Left ventricle myocardium inferior (tissue), 1 donor: Measurements from ENCODE around the gene FEN1. TPM values are rescaled to one million over a fixed set of nuclear protein-coding genes. Genes with fewer than 3 reads are reported as not detected.

Experiments
- DNase-seq: peaks from one replicate; pipeline ENCODE4 v3.0.0-alpha.2; 2020
- H3K27ac ChIP-seq: fragments of 200-600 bp; replicated peaks from 2 replicates; pipeline ENCODE4 v1.8.0; 2021
- H3K27me3 ChIP-seq: fragments of 200-600 bp; 2 replicates; pipeline ENCODE4 v1.8.0; 2021; ENCODE audit warnings: low read depth
- H3K36me3 ChIP-seq: fragments of 200-600 bp; 2 replicates; pipeline ENCODE4 v1.8.0; 2021
- H3K4me1 ChIP-seq: fragments of 200-600 bp; 2 replicates; pipeline ENCODE4 v1.8.0; 2021
- H3K4me3 ChIP-seq: fragments of 200-600 bp; 2 replicates; pipeline ENCODE4 v1.8.0; 2021; ENCODE audit warnings: mild to moderate bottlenecking, moderate library complexity
- H3K9me3 ChIP-seq: fragments of 200-600 bp; replicated peaks from 2 replicates; pipeline ENCODE4 v1.8.0; 2021
- intact Hi-C: fragments of 100-400 bp; cut with micrococcal nuclease; formaldehyde crosslinking; loops from one replicate; pipeline ENCODE4 v1.11.0; 2022
- total RNA-seq: library from RNA; stranded (reverse); fragmentation: NEBNext Ultra II Directional; extraction: Animal tissue kit (Norgen Biotek cat#: 25700); gene quantifications from one replicate; pipeline ENCODE4 v1.2.1, GENCODE V29; 2021
- TF ChIP-seq, protein P1 (sequence below): fragments of 200-600 bp; IDR thresholded peaks from 2 replicates; pipeline ENCODE4 v1.8.0; 2021; ENCODE audit warnings: antibody characterized with exemption, mild to moderate bottlenecking, borderline replicate concordance
- donor health status: DM: no; HTN: yes; CAD: no; lungs with severe emphysema.

FEN1 gene
- total RNA-seq, 1 donor from 2014 or later = 5.8 TPM

DNA sequence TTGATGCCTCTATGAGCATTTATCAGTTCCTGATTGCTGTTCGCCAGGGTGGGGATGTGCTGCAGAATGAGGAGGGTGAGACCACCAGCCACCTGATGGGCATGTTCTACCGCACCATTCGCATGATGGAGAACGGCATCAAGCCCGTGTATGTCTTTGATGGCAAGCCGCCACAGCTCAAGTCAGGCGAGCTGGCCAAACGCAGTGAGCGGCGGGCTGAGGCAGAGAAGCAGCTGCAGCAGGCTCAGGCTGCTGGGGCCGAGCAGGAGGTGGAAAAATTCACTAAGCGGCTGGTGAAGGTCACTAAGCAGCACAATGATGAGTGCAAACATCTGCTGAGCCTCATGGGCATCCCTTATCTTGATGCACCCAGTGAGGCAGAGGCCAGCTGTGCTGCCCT is 2.7 kb downstream of the FEN1 start:
- H3K9me3 ChIP-seq = no peaks in the 10 kb centered on the region
- H3K27me3 ChIP-seq = no peaks in the 10 kb centered on the region
- intact Hi-C loops = loop anchor here (5.0 to 10.0 kb wide), 4 partner anchors 99 to 312 kb away; partner anchors contain the start of gene FADS3
- TF ChIP-seq, protein P1, sequence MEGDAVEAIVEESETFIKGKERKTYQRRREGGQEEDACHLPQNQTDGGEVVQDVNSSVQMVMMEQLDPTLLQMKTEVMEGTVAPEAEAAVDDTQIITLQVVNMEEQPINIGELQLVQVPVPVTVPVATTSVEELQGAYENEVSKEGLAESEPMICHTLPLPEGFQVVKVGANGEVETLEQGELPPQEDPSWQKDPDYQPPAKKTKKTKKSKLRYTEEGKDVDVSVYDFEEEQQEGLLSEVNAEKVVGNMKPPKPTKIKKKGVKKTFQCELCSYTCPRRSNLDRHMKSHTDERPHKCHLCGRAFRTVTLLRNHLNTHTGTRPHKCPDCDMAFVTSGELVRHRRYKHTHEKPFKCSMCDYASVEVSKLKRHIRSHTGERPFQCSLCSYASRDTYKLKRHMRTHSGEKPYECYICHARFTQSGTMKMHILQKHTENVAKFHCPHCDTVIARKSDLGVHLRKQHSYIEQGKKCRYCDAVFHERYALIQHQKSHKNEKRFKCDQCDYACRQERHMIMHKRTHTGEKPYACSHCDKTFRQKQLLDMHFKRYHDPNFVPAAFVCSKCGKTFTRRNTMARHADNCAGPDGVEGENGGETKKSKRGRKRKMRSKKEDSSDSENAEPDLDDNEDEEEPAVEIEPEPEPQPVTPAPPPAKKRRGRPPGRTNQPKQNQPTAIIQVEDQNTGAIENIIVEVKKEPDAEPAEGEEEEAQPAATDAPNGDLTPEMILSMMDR = no peak
- H3K36me3 ChIP-seq = peaks cover 14% of the 10 kb centered on the region
- H3K27ac ChIP-seq = no peak overlapping the region
- peaks cover 37% of the 10 kb centered on the region for H3K4me1 ChIP-seq
- DNase-seq = no peak
- no peak overlapping the region for H3K4me3 ChIP-seq

DNA sequence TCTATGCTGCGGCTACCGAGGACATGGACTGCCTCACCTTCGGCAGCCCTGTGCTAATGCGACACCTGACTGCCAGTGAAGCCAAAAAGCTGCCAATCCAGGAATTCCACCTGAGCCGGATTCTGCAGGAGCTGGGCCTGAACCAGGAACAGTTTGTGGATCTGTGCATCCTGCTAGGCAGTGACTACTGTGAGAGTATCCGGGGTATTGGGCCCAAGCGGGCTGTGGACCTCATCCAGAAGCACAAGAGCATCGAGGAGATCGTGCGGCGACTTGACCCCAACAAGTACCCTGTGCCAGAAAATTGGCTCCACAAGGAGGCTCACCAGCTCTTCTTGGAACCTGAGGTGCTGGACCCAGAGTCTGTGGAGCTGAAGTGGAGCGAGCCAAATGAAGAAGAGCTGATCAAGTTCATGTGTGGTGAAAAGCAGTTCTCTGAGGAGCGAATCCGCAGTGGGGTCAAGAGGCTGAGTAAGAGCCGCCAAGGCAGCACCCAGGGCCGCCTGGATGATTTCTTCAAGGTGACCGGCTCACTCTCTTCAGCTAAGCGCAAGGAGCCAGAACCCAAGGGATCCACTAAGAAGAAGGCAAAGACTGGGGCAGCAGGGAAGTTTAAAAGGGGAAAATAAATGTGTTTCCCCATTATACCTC is 3.3 kb downstream of the FEN1 start:
- intact Hi-C loops = loop anchor here (5.0 to 10.0 kb wide), 4 partner anchors 99 to 311 kb away; partner anchors contain the start of gene FADS3
- H3K36me3 ChIP-seq = peaks cover 15% of the 10 kb centered on the region
- H3K4me1 ChIP-seq = peaks cover 36% of the 10 kb centered on the region
- H3K27ac ChIP-seq = no peak overlapping the region
- no peaks in the 10 kb centered on the region for H3K9me3 ChIP-seq
- no peaks in the 10 kb centered on the region for H3K27me3 ChIP-seq
- no peak overlapping the region for H3K4me3 ChIP-seq
- no peak for DNase-seq
- TF ChIP-seq, protein P1 = no peak

DNA sequence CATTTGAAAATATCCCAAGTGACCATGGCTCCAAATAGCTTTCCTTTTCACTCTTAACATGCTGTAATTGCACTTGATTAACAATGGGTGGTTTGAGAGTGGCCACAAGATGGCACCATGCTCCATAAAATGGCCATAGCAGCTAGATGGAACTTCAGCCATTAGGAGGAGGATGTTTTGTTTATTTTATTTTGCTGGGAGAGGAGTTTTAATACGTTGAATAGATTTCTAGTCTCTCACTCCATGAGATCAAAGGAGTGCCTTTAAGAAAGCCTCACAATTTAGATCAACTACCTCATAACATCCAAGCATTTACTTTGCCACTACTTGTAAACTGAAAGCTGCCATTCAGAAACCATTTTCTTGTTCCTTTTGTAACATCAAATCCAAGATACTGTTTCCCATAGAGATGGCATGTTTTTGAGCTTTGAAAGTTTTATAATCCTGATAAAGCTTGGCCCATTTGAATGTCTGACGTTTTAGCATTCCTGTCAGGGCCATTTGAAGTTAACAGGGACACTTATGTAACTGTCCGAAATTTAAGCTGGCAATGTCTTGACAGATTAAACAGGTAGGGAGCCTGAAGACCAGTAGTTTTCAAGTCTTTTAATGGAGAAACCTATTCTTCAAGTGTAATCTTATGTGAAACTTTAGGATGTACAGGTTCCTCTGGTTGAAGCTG is 4.7 kb downstream of the FEN1 start:
- DNase-seq = peak; percentile 74
- Histone ChIP-seq H3K4me3 (no peak overlapping the region), H3K36me3 (peaks cover 28% of the 10 kb centered on the region)

DNA sequence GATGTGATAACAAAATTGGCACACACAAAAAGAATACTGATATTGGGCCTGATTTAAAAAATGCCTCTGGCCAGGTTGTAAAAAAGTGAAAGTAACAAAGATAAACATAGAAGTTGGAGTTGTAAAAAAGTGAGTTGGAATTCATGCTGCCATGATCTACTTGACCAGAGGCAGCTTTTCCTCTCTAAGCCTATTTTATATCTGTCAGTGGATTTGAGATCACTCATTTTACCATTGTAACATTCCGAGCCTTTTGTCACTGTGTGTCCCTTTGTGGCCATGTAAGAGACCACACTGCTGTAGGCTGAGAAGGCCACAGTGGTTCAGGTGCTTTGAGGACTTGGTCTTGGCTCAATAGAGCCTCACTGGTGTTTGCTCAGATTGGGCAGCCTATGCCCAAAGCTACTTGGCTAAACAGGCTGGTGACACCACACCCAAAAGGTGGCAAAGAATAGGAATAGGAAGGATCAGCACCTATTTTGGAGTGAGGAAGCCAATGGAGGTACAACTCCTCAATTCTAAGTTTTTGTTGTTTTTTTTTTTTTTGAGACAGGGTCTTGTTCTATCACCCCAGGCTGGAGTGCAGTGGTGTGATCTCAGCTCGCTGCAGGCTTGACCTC is 7.1 kb downstream of the FEN1 start:
- H3K9me3 ChIP-seq = no peaks in the 10 kb centered on the region
- peaks cover 50% of the 10 kb centered on the region for H3K36me3 ChIP-seq
- TF ChIP-seq, protein P1 = no peak
- no peak for DNase-seq
- H3K27ac ChIP-seq = no peak overlapping the region
- no peak overlapping the region for H3K4me3 ChIP-seq
- intact Hi-C loops = loop anchor here (5.0 to 10.0 kb wide), 4 partner anchors 95 to 308 kb away; partner anchors contain the start of gene FADS3
- H3K27me3 ChIP-seq = no peaks in the 10 kb centered on the region
- peaks cover 12% of the 10 kb centered on the region for H3K4me1 ChIP-seq

More for the DNA sequence above, 4.7 kb downstream of the FEN1 start:
- Histone ChIP-seq H3K27me3 (no peaks in the 10 kb centered on the region), H3K4me1 (peaks cover 22% of the 10 kb centered on the region), H3K27ac (peak overlapping the region; percentile 55), H3K9me3 (no peaks in the 10 kb centered on the region)
- TF ChIP-seq, protein P1 = peak; percentile 86
- intact Hi-C loops = loop anchor here (5.0 to 10.0 kb wide), 4 partner anchors 97 to 310 kb away; partner anchors contain the start of gene FADS3

DNA sequence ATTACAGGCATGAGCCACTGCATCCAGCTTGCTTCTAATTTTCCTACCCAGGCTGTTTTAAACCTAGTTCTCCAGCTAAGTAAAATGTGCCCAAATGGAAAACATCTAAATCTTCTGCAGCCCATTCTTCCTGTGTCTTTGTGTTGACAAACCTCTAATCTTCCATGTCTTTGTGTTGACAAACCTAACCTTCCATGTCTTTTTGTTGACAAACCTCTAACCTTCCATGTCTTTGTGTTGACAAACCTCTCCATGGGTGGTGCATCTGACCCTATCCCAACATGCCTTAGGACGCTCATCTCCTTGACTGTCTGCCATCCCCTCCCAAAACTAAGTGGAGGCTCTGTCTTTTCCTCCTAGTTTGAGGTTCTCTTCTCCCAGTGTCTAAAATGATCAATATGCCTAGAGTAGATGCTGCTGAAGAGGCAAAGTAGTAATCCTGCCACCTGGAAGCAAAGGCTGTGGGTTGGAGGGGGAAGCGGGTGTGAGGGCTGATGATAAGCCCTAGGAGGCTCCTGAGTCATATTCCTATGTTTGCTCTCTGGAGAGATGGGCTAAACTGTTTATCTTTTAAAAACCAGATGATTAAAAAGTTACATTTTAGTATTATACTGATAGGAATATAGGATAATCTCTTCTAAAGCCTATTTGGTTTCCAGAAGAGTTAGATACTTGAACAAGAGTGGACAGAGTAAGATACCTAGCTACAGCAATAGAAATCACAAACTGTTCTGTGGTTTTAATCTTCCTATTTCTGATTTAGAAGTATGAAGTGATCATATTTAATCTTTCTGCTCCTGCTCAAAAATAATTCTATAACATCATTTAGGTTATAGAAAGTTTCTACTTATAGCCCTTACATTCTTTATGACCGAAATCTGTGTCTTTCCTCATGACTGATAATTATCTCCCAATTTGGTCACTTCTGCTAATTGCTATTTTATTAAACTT is 7.9 kb downstream of the FEN1 start:
- intact Hi-C loops = no loop called here
- no peak overlapping the region for H3K27ac ChIP-seq
- TF ChIP-seq, protein P1 = no peak
- no peaks in the 10 kb centered on the region for H3K27me3 ChIP-seq
- peaks cover 54% of the 10 kb centered on the region for H3K36me3 ChIP-seq
- H3K9me3 ChIP-seq = no peaks in the 10 kb centered on the region
- H3K4me3 ChIP-seq = no peak overlapping the region
- H3K4me1 ChIP-seq = peaks cover 13% of the 10 kb centered on the region
- DNase-seq = no peak
